Measurements from ENCODE around the gene RAI14.

Gene RAI14

DNA sequence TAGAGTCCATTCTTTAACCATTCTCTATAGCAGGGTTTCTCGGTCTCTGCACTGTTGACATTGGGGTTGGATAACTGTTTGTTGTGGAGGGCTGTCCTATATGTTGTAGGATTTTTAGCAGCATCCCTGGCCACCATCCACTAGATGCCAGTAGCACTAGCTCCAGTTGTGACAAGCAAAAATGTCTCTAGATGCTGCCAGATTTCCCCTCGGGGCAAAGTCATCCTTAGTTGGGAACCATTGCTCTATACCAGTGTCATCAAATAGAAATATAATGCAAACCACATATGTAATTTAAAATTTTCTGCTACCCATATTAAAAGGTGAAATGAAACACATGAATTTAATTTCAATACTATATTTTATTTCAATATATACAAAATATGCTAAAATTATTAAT, 185.7 kb downstream of the RAI14 start:
- TF ChIP-seq, protein P1, sequence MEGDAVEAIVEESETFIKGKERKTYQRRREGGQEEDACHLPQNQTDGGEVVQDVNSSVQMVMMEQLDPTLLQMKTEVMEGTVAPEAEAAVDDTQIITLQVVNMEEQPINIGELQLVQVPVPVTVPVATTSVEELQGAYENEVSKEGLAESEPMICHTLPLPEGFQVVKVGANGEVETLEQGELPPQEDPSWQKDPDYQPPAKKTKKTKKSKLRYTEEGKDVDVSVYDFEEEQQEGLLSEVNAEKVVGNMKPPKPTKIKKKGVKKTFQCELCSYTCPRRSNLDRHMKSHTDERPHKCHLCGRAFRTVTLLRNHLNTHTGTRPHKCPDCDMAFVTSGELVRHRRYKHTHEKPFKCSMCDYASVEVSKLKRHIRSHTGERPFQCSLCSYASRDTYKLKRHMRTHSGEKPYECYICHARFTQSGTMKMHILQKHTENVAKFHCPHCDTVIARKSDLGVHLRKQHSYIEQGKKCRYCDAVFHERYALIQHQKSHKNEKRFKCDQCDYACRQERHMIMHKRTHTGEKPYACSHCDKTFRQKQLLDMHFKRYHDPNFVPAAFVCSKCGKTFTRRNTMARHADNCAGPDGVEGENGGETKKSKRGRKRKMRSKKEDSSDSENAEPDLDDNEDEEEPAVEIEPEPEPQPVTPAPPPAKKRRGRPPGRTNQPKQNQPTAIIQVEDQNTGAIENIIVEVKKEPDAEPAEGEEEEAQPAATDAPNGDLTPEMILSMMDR (IDR thresholded peaks at IDR 0.05; ENCODE audit: low read depth, low read length, missing control alignments): no peak
- H3K4me3 ChIP-seq (replicated peaks; ENCODE audit: low read depth, low read length): no peak overlapping the region
- no peak for DNase-seq (ENCODE audit: extremely low read depth, low read depth)

DNA sequence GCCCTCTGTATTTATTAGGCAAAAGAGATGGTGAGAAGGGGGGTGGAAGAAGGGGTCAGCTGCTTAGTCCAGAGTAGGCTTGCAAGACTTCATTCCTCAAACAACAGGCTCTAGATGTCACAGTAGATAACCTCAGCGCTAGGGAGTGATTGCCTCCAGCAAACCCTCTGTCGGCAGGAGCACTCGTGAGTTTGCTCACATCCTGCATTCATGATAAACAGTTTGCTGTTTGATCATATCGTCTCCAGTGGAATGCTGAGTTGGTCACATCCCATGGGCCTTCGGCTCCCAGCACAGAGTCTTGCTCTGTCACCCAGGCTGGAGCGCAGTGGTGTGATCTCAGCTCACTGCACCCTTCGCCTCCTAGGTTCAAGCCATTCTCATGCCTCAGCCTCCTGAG, 186.4 kb downstream of the RAI14 start:
- DNase-seq (ENCODE audit: extremely low read depth, low read depth): no peak
- H3K4me3 ChIP-seq (replicated peaks; ENCODE audit: low read depth, low read length): no peak overlapping the region
- TF ChIP-seq, protein P1 (IDR thresholded peaks at IDR 0.05; ENCODE audit: low read depth, low read length, missing control alignments): no peak

DNA sequence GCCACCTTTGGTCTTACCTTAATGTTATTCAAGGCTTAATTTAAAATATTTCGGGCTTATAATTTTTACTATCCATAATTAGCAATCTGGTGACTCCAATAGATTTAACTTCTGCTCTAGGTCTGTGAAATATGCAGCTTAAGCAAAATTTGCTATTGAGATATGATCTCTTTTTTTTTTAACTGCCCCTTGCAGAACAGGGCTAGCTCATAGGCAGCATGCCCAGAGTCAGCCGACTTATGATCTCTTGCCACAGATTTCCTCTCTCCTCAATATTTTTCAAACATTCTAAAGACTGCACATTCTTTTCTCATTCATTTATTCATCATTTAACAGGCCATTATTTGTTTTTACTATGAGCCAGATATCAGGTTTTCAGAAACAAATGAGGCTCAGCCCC, 187.4 kb downstream of the RAI14 start:
- TF ChIP-seq, protein P1 (IDR thresholded peaks at IDR 0.05; ENCODE audit: low read depth, low read length, missing control alignments): no peak
- no peak overlapping the region for H3K4me3 ChIP-seq (replicated peaks; ENCODE audit: low read depth, low read length)
- DNase-seq (ENCODE audit: extremely low read depth, low read depth): no peak

DNA sequence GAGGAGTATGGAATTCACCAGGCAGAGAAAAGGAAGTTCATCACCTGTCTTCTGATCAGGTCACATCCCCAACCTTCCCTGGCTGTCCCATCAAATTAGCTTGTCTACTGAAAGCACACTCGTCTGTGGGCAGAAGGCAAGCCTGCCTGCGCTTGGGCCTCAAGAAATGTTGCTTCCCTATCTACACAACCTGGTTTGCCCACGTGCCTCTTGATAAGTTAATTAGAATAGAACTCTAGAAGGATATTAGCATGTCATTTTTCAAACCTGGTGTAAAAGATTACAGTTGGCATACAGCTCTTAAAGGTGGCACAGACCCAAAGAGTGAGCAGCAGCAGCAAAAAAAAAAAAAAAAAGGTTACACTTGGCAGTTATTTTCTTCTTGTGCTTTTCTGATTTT, 188.0 kb downstream of the RAI14 start:
- no peak overlapping the region for H3K4me3 ChIP-seq (replicated peaks; ENCODE audit: low read depth, low read length)
- no peak for DNase-seq (ENCODE audit: extremely low read depth, low read depth)
- TF ChIP-seq, protein P1 (IDR thresholded peaks at IDR 0.05; ENCODE audit: low read depth, low read length, missing control alignments): no peak

DNA sequence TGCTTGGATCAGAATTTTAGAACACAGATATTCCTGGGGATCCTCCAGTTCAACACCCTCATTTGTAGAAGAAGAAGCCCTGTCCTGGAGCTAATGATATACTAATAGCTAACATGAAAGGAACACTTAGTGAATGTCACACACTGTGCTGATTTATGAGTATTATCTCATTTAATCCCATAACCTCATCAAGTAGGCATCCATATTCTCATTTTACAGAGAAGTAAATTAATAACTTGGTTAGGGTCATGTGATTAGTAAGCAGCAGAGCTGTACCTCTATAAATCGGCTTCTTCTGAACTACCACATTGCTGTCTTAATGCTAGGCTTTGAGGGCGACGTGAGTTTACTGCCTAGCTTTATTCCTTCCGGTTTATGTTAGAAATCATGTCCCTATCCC, 188.9 kb downstream of the RAI14 start:
- DNase-seq (ENCODE audit: extremely low read depth, low read depth): no peak
- TF ChIP-seq, protein P1 (IDR thresholded peaks at IDR 0.05; ENCODE audit: low read depth, low read length, missing control alignments): no peak
- no peak overlapping the region for H3K4me3 ChIP-seq (replicated peaks; ENCODE audit: low read depth, low read length)

DNA sequence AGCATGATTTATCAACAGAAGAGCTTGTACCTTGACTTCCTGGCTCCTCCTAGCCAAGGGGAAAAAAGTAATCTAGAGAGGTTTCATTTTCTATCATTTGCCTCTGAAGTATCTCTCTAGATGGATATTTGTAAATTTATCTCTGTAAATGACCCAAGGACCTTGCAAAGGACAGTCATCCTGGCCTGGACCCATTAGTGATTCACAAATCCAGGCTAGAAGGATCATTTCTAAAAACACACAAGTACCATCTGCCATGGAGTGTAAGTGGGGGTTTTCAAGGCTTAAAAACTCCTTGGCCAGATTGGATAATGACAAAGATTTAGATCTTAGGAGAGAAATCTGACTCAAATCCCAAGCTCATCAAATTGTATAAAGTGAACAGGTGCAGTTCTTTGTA, 190.9 kb downstream of the RAI14 start:
- no peak for DNase-seq (ENCODE audit: extremely low read depth, low read depth)
- TF ChIP-seq, protein P1 (IDR thresholded peaks at IDR 0.05; ENCODE audit: low read depth, low read length, missing control alignments): no peak
- no peak overlapping the region for H3K4me3 ChIP-seq (replicated peaks; ENCODE audit: low read depth, low read length)

DNA sequence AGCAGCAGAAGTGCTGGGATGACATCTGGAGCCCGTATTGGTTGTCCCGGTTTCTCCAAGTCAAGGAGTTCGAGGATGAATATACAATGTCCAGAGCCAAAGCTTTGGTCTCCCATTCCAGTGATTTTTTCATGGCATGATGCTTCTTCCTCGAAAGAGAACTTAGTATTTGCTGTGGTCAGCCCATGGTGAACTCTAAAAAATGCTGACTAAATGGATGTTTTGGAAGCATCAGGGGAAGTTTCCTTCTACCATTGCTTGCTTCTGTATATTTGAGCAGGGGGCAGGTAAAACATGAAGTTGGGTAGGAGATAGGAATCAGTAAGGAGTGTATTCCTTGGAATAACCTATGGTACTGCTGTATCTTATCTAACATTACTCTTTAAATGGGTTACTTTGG, 191.4 kb downstream of the RAI14 start:
- no peak for DNase-seq (ENCODE audit: extremely low read depth, low read depth)
- TF ChIP-seq, protein P1 (IDR thresholded peaks at IDR 0.05; ENCODE audit: low read depth, low read length, missing control alignments): no peak
- no peak overlapping the region for H3K4me3 ChIP-seq (replicated peaks; ENCODE audit: low read depth, low read length)

Data from HFF-Myc (cell line).